HG03039 (cell line): Measurements from ENCODE around the gene PSMC5.
"Not testable (repeated sequence)": the region's sequence is repeated elsewhere in the genome, so short reads cannot be mapped to it uniquely, and the experiment has no call there.

Experiments used
- ATAC-seq: cut with Tn5 transposase; IDR thresholded peaks from one replicate; pipeline ENCODE4 v1.9.1; 2021; ENCODE audit warnings: mild to moderate bottlenecking, moderate library complexity; ENCODE audit not compliant: unreplicated experiment

The PSMC5 gene

GRCh38 chr17:63827002-63827800 is at the start of gene PSMC5, which contains the start of gene FTSJ3:
Gene PSMC5, plus strand, starts transcription at chr17:63827431. Its CDS starts 60 bp downstream, at chr17:63827491.
Gene FTSJ3, minus strand, starts transcription at chr17:63827663. Its CDS starts 761 bp downstream, at chr17:63826902.
- peak; percentile 80 for ATAC-seq

DNA sequence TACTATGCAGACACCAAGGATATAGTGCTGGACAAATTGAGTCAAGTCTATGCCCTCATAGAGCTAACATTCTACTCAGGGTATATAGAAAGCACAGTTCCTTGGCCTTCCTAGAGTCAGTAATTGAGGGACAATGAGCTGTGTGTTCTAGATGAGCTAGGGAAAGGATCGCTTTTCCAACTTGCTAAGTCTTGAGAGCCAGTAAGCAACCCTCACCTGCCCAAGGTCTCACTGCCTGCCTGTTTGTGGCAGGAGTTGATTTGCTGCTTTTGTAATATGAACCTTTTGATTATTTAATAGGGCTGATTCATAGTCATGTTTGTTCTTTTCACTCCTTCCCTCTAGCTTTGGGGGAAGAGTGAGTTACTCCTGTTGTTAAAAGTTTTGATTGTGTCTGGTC is 46.7 kb upstream of the PSMC5 start:
- ATAC-seq, result no peak

DNA sequence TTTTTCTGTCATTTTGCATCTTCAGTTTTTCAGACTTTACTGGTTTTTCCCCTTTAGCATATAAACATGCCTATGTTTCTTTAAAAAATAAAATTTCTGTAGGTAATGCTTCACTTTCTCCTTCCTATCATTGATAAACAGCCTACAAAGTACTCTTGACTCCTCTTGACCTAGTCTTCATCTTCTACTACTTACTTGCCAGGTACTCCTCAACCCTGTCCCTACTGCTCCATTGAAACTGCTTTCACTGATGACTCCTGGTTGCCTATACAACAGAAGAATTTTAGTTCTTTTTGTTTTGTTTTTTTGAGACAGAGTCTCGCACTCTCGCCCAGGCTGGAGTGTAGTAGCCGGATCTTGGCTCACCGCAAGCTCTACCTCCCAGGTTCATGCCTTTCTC is 46.3 kb upstream of the PSMC5 start:
- no peak for ATAC-seq

- no peak for ATAC-seq
These were observed 43.7 kb upstream of the PSMC5 start for GRCh38 chr17:63783522-63783921.

GRCh38 chr17:63785556-63785955 is 41.7 kb upstream of the PSMC5 start:
- ATAC-seq, result no peak

GRCh38 chr17:63786117-63786516 is 41.1 kb upstream of the PSMC5 start:
- no peak for ATAC-seq

GRCh38 chr17:63786971-63787711 is 40.1 kb upstream of the PSMC5 start:
- no peak for ATAC-seq

DNA sequence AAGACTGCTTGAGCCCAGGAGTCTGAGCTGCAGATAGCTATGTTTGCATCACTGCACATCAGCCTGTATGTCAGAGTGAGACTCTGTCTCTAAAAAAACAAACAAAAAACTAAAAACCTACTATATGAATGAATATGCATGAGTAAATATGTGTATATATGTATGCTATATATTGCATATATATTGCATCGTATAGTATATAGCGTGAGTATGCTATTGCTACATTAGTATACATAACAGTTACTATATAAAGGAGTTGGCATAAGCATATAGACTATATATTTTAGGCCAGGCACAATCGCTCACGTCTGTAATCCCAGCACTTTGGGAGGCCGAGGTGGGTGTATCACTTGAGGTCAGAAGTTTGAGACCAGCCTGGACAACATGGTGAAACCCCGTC is 37.2 kb upstream of the PSMC5 start:
- ATAC-seq, result no peak

GRCh38 chr17:63792055-63792729 is 35.0 kb upstream of the PSMC5 start:
- ATAC-seq, result no peak

- ATAC-seq, result not testable (repeated sequence)
These were observed 30.9 kb upstream of the PSMC5 start for GRCh38 chr17:63796375-63796774.

DNA sequence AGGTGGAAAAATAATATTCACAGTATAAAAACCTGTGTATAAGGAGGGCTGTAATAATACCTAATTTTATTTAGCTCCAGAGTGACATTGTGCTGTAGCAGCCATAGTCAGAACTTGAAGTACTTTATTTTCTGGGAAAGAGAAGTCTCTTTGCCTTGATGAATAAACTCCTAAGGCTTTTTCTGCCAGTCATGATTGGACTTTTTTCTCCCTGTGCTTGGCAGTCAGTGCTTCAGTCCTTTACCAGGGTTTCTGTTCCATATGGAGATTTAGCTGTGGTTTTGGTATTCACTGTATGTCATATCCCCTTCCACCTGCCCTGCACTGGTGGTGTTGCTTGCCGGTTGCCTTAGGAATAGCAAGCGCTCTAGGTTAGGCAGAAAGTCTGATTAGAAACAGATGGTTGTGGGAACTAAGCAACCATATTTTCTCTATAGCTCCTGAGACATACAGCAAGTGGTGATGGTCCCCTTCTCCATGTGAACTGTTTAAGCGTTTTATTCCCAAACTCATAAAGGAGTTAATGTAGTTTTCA is 28.6 kb upstream of the PSMC5 start:
- no peak for ATAC-seq

DNA sequence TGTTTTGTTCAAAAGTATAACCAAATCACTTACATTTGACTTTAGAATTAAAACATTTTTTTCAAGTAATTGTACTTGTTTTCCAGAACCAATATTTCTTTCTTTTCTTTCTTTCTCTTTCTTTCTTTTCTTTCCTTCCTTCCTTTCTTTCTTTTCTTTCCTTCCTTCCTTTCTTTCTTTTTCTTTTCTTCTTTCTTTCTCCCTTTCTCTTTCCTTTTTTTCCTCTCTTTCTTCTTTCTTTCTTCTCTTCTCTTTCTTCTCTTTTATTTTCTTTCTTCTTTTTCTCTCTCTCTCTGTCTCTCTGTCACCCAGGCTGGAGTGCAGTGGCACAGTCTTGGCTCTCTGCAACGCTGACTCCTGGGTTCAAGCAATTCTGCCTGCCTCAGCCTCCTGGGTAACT is 26.4 kb upstream of the PSMC5 start:
- ATAC-seq, result no peak

DNA sequence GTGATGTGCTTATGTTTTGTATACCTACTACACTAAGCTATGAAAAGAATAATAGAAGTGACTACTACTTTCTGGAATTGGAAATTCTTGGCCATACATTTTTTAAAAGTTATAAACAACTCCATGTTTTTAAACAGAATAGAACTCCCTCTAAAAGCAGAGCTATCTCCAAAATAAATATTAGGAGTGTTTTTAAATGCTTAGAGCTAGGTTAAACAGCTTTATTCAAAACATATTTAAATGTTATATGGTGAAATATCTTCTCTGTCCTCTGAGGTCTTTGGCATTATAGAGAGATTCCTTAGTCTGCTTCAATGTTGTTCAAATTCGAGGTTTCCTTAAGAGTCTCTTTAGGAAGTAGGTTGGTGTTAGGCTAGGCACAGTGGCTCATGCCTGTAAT is 22.9 kb upstream of the PSMC5 start:
- ATAC-seq, result no peak

GRCh38 chr17:63805591-63805990 is 21.6 kb upstream of the PSMC5 start:
- no peak for ATAC-seq

DNA sequence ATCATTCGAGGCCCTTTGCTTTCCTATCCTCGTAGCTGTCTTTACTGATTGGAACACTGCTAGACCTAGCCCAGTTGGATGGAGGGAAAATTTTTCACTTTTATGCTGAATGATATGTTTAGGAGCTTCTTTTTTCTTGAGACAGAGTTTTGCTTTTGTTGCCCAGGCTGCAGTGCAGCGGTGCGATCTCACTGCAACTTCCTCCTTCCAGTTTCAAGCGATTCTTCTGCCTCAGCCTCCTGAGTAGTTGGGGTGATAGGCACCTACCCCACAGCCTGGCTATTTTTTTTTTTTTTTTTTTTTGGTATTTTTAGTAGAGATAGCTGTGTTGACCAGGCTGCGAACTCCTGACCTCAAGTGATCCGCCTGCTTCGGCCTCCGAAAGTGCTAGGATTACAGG is 17.3 kb upstream of the PSMC5 start:
- no peak for ATAC-seq

GRCh38 chr17:63816123-63816522 is 11.1 kb upstream of the PSMC5 start:
- ATAC-seq, result no peak

GRCh38 chr17:63816669-63817068 is 10.6 kb upstream of the PSMC5 start:
- no peak for ATAC-seq

DNA sequence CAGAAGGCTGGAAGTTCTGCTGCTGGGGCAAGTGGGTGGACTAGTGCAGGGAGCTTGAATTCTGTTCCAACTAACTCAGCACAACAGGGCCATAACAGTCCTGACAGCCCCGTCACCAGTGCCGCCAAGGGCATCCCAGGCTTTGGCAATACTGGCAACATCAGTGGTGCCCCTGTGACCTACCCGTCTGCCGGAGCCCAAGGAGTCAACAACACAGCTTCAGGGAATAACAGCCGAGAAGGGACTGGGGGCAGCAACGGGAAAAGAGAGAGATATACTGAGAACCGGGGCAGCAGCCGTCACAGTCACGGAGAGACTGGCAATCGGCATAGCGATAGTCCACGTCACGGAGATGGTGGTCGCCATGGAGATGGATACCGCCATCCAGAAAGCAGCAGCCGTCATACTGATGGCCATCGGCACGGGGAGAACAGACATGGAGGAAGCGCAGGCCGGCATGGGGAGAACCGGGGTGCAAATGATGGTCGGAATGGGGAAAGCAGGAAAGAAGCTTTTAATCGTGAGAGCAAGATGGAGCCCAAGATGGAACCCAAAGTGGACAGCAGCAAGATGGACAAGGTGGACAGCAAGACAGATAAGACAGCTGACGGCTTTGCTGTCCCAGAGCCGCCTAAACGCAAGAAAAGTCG is 9.4 kb upstream of the PSMC5 start:
- no peak for ATAC-seq

GRCh38 chr17:63819131-63819530 is 8.1 kb upstream of the PSMC5 start:
- ATAC-seq, result no peak

GRCh38 chr17:63819585-63820537 is 7.4 kb upstream of the PSMC5 start:
- ATAC-seq, result no peak
